Mesothelial cell of epicardium (in vitro differentiated cells): ENCODE measurements around the gene SF3A1. TPM values are rescaled to one million over a fixed set of nuclear protein-coding genes. Genes with fewer than 3 reads are reported as not detected.

ENCODE experiments used
- DNase-seq, 2 experiments: peaks; one replicate each; pipeline ENCODE4 v3.0.0; 2021; ENCODE audit warnings: low spot score in 2 of 2; ENCODE audit not compliant: unreplicated experiment in 2 of 2
- H3K27ac Mint-ChIP-seq: 2 replicates; pipeline ENCODE4 v1.8.0; 2021; ENCODE audit warnings: mixed read lengths
- H3K27me3 Mint-ChIP-seq: 2 replicates; pipeline ENCODE4 v1.8.0; 2021; ENCODE audit warnings: low read depth, mixed read lengths
- H3K36me3 Mint-ChIP-seq: 2 replicates; pipeline ENCODE4 v1.8.0; 2021; ENCODE audit warnings: mixed read lengths
- H3K4me1 Mint-ChIP-seq: 2 replicates; pipeline ENCODE4 v1.8.0; 2021; ENCODE audit warnings: mixed read lengths
- H3K4me3 Mint-ChIP-seq: 2 replicates; pipeline ENCODE4 v1.8.0; 2021; ENCODE audit warnings: mild to moderate bottlenecking, moderate library complexity, mixed read lengths
- H3K9me3 Mint-ChIP-seq: 2 replicates; pipeline ENCODE4 v1.8.0; 2021; ENCODE audit warnings: mixed read lengths
- total RNA-seq: library from RNA; stranded (reverse); gene quantifications from 3 replicates; pipeline ENCODE4 v1.2.1, GENCODE V29; 2021
- TF ChIP-seq, protein P1 (sequence below): fragments of 200-600 bp; sonication (generic); IDR thresholded peaks from one replicate; pipeline ENCODE4 v1.5.0; 2021; ENCODE audit warnings: antibody characterized with exemption; ENCODE audit not compliant: unreplicated experiment

Gene SF3A1
- total RNA-seq, 1 donor from 2014 or later: 142 TPM

- H3K27me3 Mint-ChIP-seq: no peaks in the 10 kb centered on the region
- no peak overlapping the region for H3K27ac Mint-ChIP-seq
- peaks cover 22% of the 10 kb centered on the region for H3K4me1 Mint-ChIP-seq
- peaks cover 18% of the 10 kb centered on the region for H3K36me3 Mint-ChIP-seq
- no peak for DNase-seq
- no peak overlapping the region for H3K4me3 Mint-ChIP-seq
- TF ChIP-seq, protein P1, sequence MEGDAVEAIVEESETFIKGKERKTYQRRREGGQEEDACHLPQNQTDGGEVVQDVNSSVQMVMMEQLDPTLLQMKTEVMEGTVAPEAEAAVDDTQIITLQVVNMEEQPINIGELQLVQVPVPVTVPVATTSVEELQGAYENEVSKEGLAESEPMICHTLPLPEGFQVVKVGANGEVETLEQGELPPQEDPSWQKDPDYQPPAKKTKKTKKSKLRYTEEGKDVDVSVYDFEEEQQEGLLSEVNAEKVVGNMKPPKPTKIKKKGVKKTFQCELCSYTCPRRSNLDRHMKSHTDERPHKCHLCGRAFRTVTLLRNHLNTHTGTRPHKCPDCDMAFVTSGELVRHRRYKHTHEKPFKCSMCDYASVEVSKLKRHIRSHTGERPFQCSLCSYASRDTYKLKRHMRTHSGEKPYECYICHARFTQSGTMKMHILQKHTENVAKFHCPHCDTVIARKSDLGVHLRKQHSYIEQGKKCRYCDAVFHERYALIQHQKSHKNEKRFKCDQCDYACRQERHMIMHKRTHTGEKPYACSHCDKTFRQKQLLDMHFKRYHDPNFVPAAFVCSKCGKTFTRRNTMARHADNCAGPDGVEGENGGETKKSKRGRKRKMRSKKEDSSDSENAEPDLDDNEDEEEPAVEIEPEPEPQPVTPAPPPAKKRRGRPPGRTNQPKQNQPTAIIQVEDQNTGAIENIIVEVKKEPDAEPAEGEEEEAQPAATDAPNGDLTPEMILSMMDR: no peak
- H3K9me3 Mint-ChIP-seq: no peaks in the 10 kb centered on the region
Measured at GRCh38 chr22:30296833-30297232, 59.9 kb downstream of the SF3A1 start.

DNA sequence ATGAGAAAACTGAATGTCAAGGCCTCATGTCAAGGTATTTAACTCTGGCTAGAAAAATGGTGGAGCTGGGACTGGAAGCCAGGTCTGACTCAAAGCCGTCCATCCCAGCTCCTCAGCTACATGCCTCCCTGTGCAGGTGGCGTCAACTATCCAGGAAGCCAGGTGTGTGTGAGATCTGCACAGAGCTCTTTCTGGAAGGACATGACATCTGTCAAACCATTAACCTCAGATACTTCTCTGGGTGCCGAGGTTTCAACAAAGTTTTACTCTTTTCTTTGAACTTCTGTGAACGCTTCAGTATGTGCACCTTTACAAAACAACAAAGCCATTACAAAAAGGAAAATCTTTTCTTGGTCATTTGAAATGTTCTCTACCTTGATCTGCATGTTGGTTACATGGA, 60.4 kb downstream of the SF3A1 start:
- no peak for DNase-seq
- Mint-ChIP-seq H3K27me3 (no peaks in the 10 kb centered on the region), H3K4me1 (peaks cover 17% of the 10 kb centered on the region), H3K9me3 (no peaks in the 10 kb centered on the region), H3K4me3 (no peak overlapping the region), H3K27ac (no peak overlapping the region), H3K36me3 (peaks cover 18% of the 10 kb centered on the region)
- TF ChIP-seq, protein P1: no peak

GRCh38 chr22:30295576-30295975, 61.1 kb downstream of the SF3A1 start:
- TF ChIP-seq, protein P1: no peak
- no peak overlapping the region for H3K27ac Mint-ChIP-seq
- H3K9me3 Mint-ChIP-seq: no peaks in the 10 kb centered on the region
- H3K4me1 Mint-ChIP-seq: peaks cover 19% of the 10 kb centered on the region
- peaks cover 18% of the 10 kb centered on the region for H3K36me3 Mint-ChIP-seq
- H3K4me3 Mint-ChIP-seq: no peak overlapping the region
- no peaks in the 10 kb centered on the region for H3K27me3 Mint-ChIP-seq
- no peak for DNase-seq

- Mint-ChIP-seq H3K9me3 (no peaks in the 10 kb centered on the region), H3K27ac (no peak overlapping the region), H3K4me3 (no peak overlapping the region), H3K36me3 (peaks cover 18% of the 10 kb centered on the region), H3K4me1 (peaks cover 24% of the 10 kb centered on the region), H3K27me3 (no peaks in the 10 kb centered on the region)
- no peak for DNase-seq
- TF ChIP-seq, protein P1: no peak
Measured at GRCh38 chr22:30294830-30295229, 61.9 kb downstream of the SF3A1 start.

GRCh38 chr22:30294066-30294465, 62.6 kb downstream of the SF3A1 start:
- H3K4me1 Mint-ChIP-seq: peaks cover 24% of the 10 kb centered on the region
- no peaks in the 10 kb centered on the region for H3K27me3 Mint-ChIP-seq
- DNase-seq: no peak

GRCh38 chr22:30293026-30293425, 63.7 kb downstream of the SF3A1 start:
- Mint-ChIP-seq H3K9me3 (no peaks in the 10 kb centered on the region), H3K4me3 (no peak overlapping the region), H3K36me3 (peaks cover 16% of the 10 kb centered on the region), H3K4me1 (peaks cover 19% of the 10 kb centered on the region), H3K27ac (no peak overlapping the region), H3K27me3 (no peaks in the 10 kb centered on the region)
- TF ChIP-seq, protein P1: no peak
- no peak for DNase-seq

More at GRCh38 chr22:30294066-30294465, 62.6 kb downstream of the SF3A1 start:
- no peak overlapping the region for H3K27ac Mint-ChIP-seq
- no peak overlapping the region for H3K4me3 Mint-ChIP-seq
- TF ChIP-seq, protein P1: no peak
- H3K36me3 Mint-ChIP-seq: peaks cover 18% of the 10 kb centered on the region
- H3K9me3 Mint-ChIP-seq: no peaks in the 10 kb centered on the region
